HG03354 (cell line): ENCODE measurements around the gene CYSTM1.

Source experiments
- ATAC-seq: cut with Tn5 transposase; IDR thresholded peaks from one replicate; pipeline ENCODE4 v1.9.1; 2021; ENCODE audit warnings: mild to moderate bottlenecking; ENCODE audit not compliant: unreplicated experiment, poor library complexity, severe bottlenecking

CYSTM1 gene

GRCh38 chr5:140248414-140248813 is 73.4 kb downstream of the CYSTM1 start:
- ATAC-seq = no peak

GRCh38 chr5:140249536-140249935 is 74.5 kb downstream of the CYSTM1 start:
- ATAC-seq = no peak

- no peak for ATAC-seq
These were observed 75.4 kb downstream of the CYSTM1 start for GRCh38 chr5:140250386-140250785.

GRCh38 chr5:140251527-140251973 is 76.6 kb downstream of the CYSTM1 start:
- ATAC-seq = peak; percentile 80

- ATAC-seq = no peak
These were observed 77.6 kb downstream of the CYSTM1 start for GRCh38 chr5:140252470-140253126.

GRCh38 chr5:140253985-140254384 is 79.0 kb downstream of the CYSTM1 start:
- ATAC-seq = no peak

GRCh38 chr5:140255460-140256157 is 80.6 kb downstream of the CYSTM1 start:
- ATAC-seq = no peak

- ATAC-seq = no peak
These were observed 81.7 kb downstream of the CYSTM1 start for GRCh38 chr5:140256726-140257125.

GRCh38 chr5:140258016-140258415 is 83.0 kb downstream of the CYSTM1 start:
- no peak for ATAC-seq

- no peak for ATAC-seq
These were observed 83.9 kb downstream of the CYSTM1 start for GRCh38 chr5:140258873-140259272.

GRCh38 chr5:140259500-140259899 is 84.5 kb downstream of the CYSTM1 start:
- no peak for ATAC-seq

GRCh38 chr5:140260089-140260656 is 85.2 kb downstream of the CYSTM1 start:
- no peak for ATAC-seq

- ATAC-seq = no peak
These were observed 86.6 kb downstream of the CYSTM1 start for GRCh38 chr5:140261403-140262171.

GRCh38 chr5:140262221-140262620 is 87.2 kb downstream of the CYSTM1 start:
- no peak for ATAC-seq

- ATAC-seq = no peak
These were observed 87.9 kb downstream of the CYSTM1 start for GRCh38 chr5:140262839-140263238.

GRCh38 chr5:140265845-140266244 is 90.9 kb downstream of the CYSTM1 start:
- no peak for ATAC-seq

- no peak for ATAC-seq
These were observed 91.6 kb downstream of the CYSTM1 start for GRCh38 chr5:140266471-140267200.

- ATAC-seq = no peak
These were observed 92.2 kb downstream of the CYSTM1 start for GRCh38 chr5:140267201-140267540.

- no peak for ATAC-seq
These were observed 92.6 kb downstream of the CYSTM1 start for GRCh38 chr5:140267559-140268018.

GRCh38 chr5:140270008-140270407 is 95.0 kb downstream of the CYSTM1 start:
- ATAC-seq = no peak
